HEK293 (cell line): ENCODE measurements around the gene FTCD.
"Not testable (repeated sequence)": the region's sequence is repeated elsewhere in the genome, so short reads cannot be mapped to it uniquely, and the experiment has no call there.

Experiments used
- CTCF ChIA-PET: fragments of 350-600 bp; formaldehyde crosslinking; extraction: SDS; loops from one replicate; lab custom pipeline; 2021; ENCODE audit warnings: antibody characterized with exemption; lab: Yijun Ruan, JAX
- POLR2A ChIA-PET: fragments of 300-600 bp; formaldehyde crosslinking; extraction: SDS; loops from one replicate; lab custom pipeline; 2020; ENCODE audit warnings: antibody characterized with exemption, inconsistent platforms; lab: Yijun Ruan, JAX
- H3K27ac ChIP-seq: fragments of 200-500 bp; sonication (Bioruptor generic); 2 replicates; pipeline ENCODE4 v1.5.1; 2014; ENCODE audit warnings: low read depth, low read length, control low read depth, inconsistent platforms; ENCODE audit errors: extremely low read depth
- H3K36me3 ChIP-seq, 2 experiments: fragments of 200-500 bp in 1 of 2; sonication (Bioruptor generic) in 1 of 2; 1 replicate in 1 of 2; 2 replicates in 1 of 2; pipeline ENCODE4 v1.5.1; 2014 to 2017; ENCODE audit warnings: inconsistent platforms in 2 of 2, low read length in 2 of 2; ENCODE audit not compliant: control insufficient read depth in 2 of 2, insufficient read depth in 1 of 2
- H3K4me1 ChIP-seq: fragments of 200-500 bp; sonication (Bioruptor generic); 2 replicates; pipeline ENCODE4 v1.5.1; 2014; ENCODE audit warnings: mild to moderate bottlenecking, low read length, inconsistent platforms; ENCODE audit not compliant: control insufficient read depth, insufficient read depth
- H3K4me3 ChIP-seq: 2 replicates; pipeline ENCODE4 v1.5.1; 2011; ENCODE audit warnings: low read depth, mild to moderate bottlenecking, control low read depth, low read length, moderate library complexity
- H3K9me3 ChIP-seq: fragments of 200-500 bp; sonication (Bioruptor generic); 2 replicates; pipeline ENCODE4 v1.5.1; 2014; ENCODE audit warnings: low read depth, low read length, inconsistent platforms; ENCODE audit not compliant: control insufficient read depth, insufficient read depth
- BCL11A ChIP-seq: fragments of 450-650 bp; formaldehyde crosslinking; IDR thresholded peaks from 2 replicates; pipeline ENCODE4 v1.5.1; 2016; ENCODE audit warnings: low read depth, missing biosample characterization, missing genetic modification characterization
- BCL6B ChIP-seq: fragments of 450-650 bp; formaldehyde crosslinking; IDR thresholded peaks from 2 replicates; pipeline ENCODE4 v1.5.1; 2017; ENCODE audit warnings: missing biosample characterization, missing genetic modification characterization
- KLF1 ChIP-seq: fragments of 450-650 bp; formaldehyde crosslinking; IDR thresholded peaks from 2 replicates; pipeline ENCODE4 v1.5.1; 2016; ENCODE audit warnings: missing biosample characterization, missing genetic modification characterization
- MZF1 ChIP-seq: fragments of 450-650 bp; formaldehyde crosslinking; IDR thresholded peaks from 2 replicates; pipeline ENCODE4 v1.5.1; 2017; ENCODE audit warnings: missing biosample characterization, missing genetic modification characterization, borderline replicate concordance
- ZBTB1 ChIP-seq: fragments of 450-650 bp; formaldehyde crosslinking; IDR thresholded peaks from 2 replicates; pipeline ENCODE4 v1.5.1; 2016; ENCODE audit warnings: missing biosample characterization, missing genetic modification characterization
- ZNF280D ChIP-seq: fragments of 450-650 bp; formaldehyde crosslinking; IDR thresholded peaks from 2 replicates; pipeline ENCODE4 v1.5.1; 2016; ENCODE audit warnings: missing biosample characterization, missing genetic modification characterization
- ZNF423 ChIP-seq: fragments of 450-650 bp; formaldehyde crosslinking; IDR thresholded peaks from 2 replicates; pipeline ENCODE4 v1.5.1; 2016; ENCODE audit warnings: missing biosample characterization, missing genetic modification characterization
- ZNF449 ChIP-seq: fragments of 450-650 bp; formaldehyde crosslinking; IDR thresholded peaks from 2 replicates; pipeline ENCODE4 v1.5.1; 2017; ENCODE audit warnings: missing biosample characterization, mild to moderate bottlenecking, missing genetic modification characterization, moderate library complexity
- ZNF518A ChIP-seq: fragments of 450-650 bp; formaldehyde crosslinking; conservative IDR thresholded peaks from 2 replicates; pipeline ENCODE4 v1.5.1; 2016; ENCODE audit warnings: low read depth, missing biosample characterization, missing genetic modification characterization

The FTCD gene

GRCh38 chr21:46171585-46171984 is 16.2 kb upstream of the FTCD start (continued):
- TF ChIP-seq ZNF518A (tag by site-specific recombination) (no peak), ZBTB1 (no peak)

- CTCF ChIA-PET, H3K36me3 ChIP-seq, H3K9me3 ChIP-seq, POLR2A ChIA-PET, H3K4me1 ChIP-seq, H3K4me3 ChIP-seq, H3K27ac ChIP-seq: not testable (repeated sequence)
Measured at GRCh38 chr21:46170436-46171193, 15.2 kb upstream of the FTCD start.

- CTCF ChIA-PET = interaction anchor here (0.5 kb wide), 1 partner anchor 127 kb away, joined by 3 read pairs; no protein-coding TSS in a partner anchor
- Histone ChIP-seq H3K4me3 (no peak overlapping the region), H3K36me3 (no peaks in the 10 kb centered on the region), H3K27ac (no peak overlapping the region), H3K9me3 (no peaks in the 10 kb centered on the region), H3K4me1 (no peaks in the 10 kb centered on the region)
- POLR2A ChIA-PET = interaction anchor here (1.4 kb wide), 1 partner anchor 44 kb away, joined by 4 read pairs; no protein-coding TSS in a partner anchor
- TF ChIP-seq ZNF280D (tag by site-specific recombination) (no peak), KLF1 (tag by site-specific recombination) (no peak), ZNF423 (tag by site-specific recombination) (no peak), BCL11A (tag by site-specific recombination) (no peak), ZNF449 (tag by site-specific recombination) (no peak), BCL6B (tag by site-specific recombination) (no peak), MZF1 (tag by site-specific recombination) (no peak)
Measured at GRCh38 chr21:46168659-46169386, 13.4 kb upstream of the FTCD start.
